Neural progenitor cell (in vitro differentiated cells): ENCODE measurements around the gene SCGN.

Experiments
- CTCF ChIP-seq: fragments of 200-600 bp; sonication (generic); IDR thresholded peaks from 2 replicates; pipeline ENCODE4 v1.5.1; 2017; ENCODE audit warnings: antibody characterized with exemption, mild to moderate bottlenecking
- EZH2 ChIP-seq: fragments of 200-600 bp; sonication (generic); IDR thresholded peaks from 2 replicates; pipeline ENCODE4 v1.6.1; 2017; ENCODE audit warnings: antibody characterized with exemption, mild to moderate bottlenecking, moderate library complexity
- EZH2phosphoT487 ChIP-seq: fragments of 200-600 bp; sonication (generic); IDR thresholded peaks from 2 replicates; pipeline ENCODE4 v1.6.1; 2017; ENCODE audit warnings: antibody characterized with exemption

- TF ChIP-seq CTCF = no peak
- no peak for TF ChIP-seq EZH2phosphoT487
- no peak for TF ChIP-seq EZH2
Observed at GRCh38 chr6:25640446-25640845, 11.6 kb upstream of the SCGN start.
